Choroid plexus epithelial cell (primary cell): ENCODE measurements around the gene PPP1CA.
A peak's percentile ranks its signal among the peaks of the same experiment; 100 is the strongest.

Experiments
- DNase-seq: peaks from one replicate; pipeline ENCODE4 v3.0.0-alpha.2; 2010; ENCODE audit warnings: low read depth
- H3K4me3 ChIP-seq: 2 replicates; pipeline ENCODE4 v1.5.1; 2011; ENCODE audit warnings: low read depth, mild to moderate bottlenecking, control low read depth, low read length, moderate library complexity
- CTCF ChIP-seq: conservative IDR thresholded peaks from 2 replicates; pipeline ENCODE4 v1.5.1; 2011; ENCODE audit warnings: low read depth, mild to moderate bottlenecking, control low read depth, inconsistent platforms, low read length, moderate library complexity

PPP1CA gene

DNA sequence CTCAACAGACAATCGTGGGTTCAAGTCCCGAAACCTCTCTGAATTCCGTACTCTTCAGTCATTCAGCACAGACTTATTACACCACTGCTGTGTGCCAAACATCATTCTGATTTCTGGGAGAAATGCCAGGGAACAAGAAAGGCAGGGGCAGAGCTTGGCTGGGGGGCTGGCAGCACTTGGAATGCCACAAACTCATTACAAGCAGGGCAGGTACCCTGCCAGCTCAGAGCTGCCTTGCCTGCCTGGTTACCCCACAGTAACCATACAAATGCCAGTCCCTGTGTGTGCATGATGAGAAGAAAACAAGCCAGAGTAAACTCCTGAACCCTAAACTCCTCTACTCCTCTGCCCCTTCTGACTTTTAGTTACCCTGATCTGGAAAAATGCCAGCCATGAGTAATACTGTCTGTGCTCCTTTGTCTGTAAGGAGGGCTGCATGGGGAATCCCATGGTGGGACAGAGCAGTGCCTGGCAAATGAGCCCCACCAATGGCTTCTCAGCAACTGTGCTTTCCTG, 16.7 kb downstream of the PPP1CA start:
- H3K4me3 ChIP-seq = no peak overlapping the region
- DNase-seq = peak; percentile 42
- TF ChIP-seq CTCF = no peak

DNA sequence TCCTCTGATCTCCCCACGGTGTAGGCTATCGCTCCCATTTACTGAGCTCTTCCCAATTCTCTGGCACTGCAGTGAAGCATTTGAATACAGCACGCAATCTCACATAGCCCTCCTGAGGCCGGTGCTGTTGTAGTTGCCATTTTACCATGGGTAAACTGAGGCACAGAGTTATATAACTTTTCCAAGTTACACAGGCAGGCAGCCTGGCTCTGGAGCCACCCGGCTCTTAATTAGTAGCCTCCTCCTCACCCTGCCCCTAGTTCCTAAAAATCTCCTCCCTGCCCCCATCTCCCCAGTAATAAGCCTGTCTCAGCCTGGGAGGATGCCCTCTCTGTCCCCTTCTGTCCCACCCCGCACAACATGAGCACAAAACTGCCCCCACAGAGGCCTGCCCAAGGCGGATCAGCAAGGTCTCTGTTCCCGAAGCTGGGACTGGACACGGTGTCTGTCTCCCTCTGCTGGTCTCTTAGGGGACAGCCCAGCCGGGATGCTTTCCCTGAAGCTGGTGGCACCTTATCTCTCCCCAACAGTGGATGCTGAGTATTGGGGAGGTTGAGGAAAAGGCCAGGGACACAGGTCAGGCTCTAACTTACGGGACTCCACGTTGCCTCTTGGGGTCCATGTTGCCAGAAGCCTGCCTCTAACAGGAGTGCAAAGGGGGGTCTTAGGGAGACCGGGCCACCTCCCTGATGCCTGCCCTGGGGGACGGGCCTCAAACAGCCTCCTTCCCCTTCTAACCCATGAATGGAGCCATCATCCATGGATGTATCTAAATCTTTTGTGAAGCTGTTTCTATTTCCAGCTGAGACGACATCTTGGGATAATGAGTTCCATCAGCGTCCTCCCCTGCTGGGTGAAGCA, 19.2 kb downstream of the PPP1CA start:
- peak; percentile 83 for DNase-seq
- H3K4me3 ChIP-seq = no peak overlapping the region
- TF ChIP-seq CTCF = peak; percentile 99

- TF ChIP-seq CTCF = no peak
- no peak for DNase-seq
- no peak overlapping the region for H3K4me3 ChIP-seq
Measured at GRCh38 chr11:67381244-67381972, 20.2 kb downstream of the PPP1CA start.

DNA sequence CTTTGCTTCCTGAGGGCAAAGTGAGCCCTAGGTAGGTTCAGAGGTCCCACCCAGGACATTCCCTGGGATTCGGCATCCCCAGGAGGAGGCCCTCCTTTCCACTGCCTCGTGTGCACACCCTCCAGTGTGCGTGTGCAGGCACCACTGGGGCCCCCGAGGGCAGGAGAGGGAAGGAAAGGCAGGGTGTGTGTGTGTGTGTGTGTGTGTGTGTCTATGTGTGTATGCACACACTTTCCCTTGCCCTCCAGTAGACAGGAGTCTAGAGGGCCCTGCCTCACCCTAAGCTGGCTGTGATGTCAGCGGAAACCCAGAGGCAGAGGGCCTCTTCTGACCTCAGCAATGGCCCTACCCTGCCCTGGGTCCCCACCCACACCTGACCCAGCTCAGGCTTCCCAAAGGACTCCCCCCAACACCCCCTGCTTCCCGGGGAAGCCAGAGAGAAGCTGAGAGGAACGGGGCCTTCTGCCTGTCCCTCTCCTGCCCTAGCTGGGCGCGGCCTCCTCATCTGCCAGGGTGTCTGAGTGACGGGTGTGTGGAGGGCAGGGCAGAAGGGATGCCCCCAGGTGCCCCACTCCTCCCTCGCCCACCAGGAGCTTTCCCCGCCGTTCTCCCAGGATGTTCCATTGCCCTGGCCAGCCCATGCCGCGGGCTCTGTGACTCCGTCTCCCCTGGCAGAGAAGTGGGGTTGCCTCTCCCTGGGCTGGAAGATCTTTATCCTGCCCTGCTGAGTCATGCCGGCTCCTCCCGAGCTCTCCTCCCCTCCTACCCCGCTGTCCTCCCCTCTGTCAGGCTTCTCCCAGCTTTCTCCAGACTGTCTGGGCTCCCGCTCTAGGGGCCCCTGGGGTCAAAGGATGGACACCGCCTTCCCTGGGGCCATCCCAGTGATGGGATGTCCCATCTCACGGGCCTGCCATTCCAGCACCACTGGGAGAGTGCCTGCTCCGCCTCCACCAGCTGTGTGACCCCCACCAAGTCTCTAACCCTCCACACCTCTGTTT, 22.3 kb downstream of the PPP1CA start:
- DNase-seq = peak; percentile 47
- TF ChIP-seq CTCF = no peak
- no peak overlapping the region for H3K4me3 ChIP-seq

GRCh38 chr11:67378544-67378943, 23.1 kb downstream of the PPP1CA start:
- no peak for DNase-seq
- no peak for TF ChIP-seq CTCF
- H3K4me3 ChIP-seq = no peak overlapping the region
